ENCODE measurements around the gene CDR2.

GRCh38 chr16:22364241-22364640, 10.2 kb downstream of the CDR2 start:
- TF ChIP-seq, protein P1, sequence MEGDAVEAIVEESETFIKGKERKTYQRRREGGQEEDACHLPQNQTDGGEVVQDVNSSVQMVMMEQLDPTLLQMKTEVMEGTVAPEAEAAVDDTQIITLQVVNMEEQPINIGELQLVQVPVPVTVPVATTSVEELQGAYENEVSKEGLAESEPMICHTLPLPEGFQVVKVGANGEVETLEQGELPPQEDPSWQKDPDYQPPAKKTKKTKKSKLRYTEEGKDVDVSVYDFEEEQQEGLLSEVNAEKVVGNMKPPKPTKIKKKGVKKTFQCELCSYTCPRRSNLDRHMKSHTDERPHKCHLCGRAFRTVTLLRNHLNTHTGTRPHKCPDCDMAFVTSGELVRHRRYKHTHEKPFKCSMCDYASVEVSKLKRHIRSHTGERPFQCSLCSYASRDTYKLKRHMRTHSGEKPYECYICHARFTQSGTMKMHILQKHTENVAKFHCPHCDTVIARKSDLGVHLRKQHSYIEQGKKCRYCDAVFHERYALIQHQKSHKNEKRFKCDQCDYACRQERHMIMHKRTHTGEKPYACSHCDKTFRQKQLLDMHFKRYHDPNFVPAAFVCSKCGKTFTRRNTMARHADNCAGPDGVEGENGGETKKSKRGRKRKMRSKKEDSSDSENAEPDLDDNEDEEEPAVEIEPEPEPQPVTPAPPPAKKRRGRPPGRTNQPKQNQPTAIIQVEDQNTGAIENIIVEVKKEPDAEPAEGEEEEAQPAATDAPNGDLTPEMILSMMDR (optimal IDR thresholded peaks at IDR 0.05 in 1 of 3, IDR thresholded peaks at IDR 0.05 in 1 of 3, conservative IDR thresholded peaks at IDR 0.05 in 1 of 3; ENCODE audit: extremely low read depth in 1 of 3, insufficient read depth in 2 of 3, low read length in 3 of 3), result no peak
- no peak for TF ChIP-seq EZH2 (IDR thresholded peaks at IDR 0.05; ENCODE audit: low read length)

All from keratinocyte (primary cell).